Activated CD4-positive, alpha-beta memory T cell treated with anti-CD3 and anti-CD28 coated beads for 36 hours (primary cell): ENCODE measurements around the gene BHLHE23. TPM values are rescaled to one million over a fixed set of nuclear protein-coding genes. Genes with fewer than 3 reads are reported as not detected.
"Not testable (repeated sequence)": the region's sequence is repeated elsewhere in the genome, so short reads cannot be mapped to it uniquely, and the experiment has no call there.

ENCODE experiments used
- CTCF ChIA-PET: fragments of 350-600 bp; sonication (Branson Sonifier 250); formaldehyde crosslinking; loops from one replicate; lab custom pipeline; 2021; ENCODE audit warnings: antibody characterized with exemption, inconsistent platforms; lab: Charles Lee
- POLR2A ChIA-PET: fragments of 350-600 bp; sonication (Branson Sonifier 250); formaldehyde crosslinking; loops from one replicate; lab custom pipeline; 2021; ENCODE audit warnings: antibody characterized with exemption; lab: Charles Lee
- DNase-seq: peaks from one replicate; pipeline ENCODE4 v3.0.0-alpha.2; 2020
- H3K27ac Mint-ChIP-seq: one replicate; pipeline ENCODE4 v1.8.0; 2021; ENCODE audit warnings: mixed read lengths
- H3K27me3 Mint-ChIP-seq: one replicate; pipeline ENCODE4 v1.8.0; 2021; ENCODE audit warnings: mixed read lengths
- H3K36me3 Mint-ChIP-seq: one replicate; pipeline ENCODE4 v1.8.0; 2021; ENCODE audit warnings: mixed read lengths
- H3K4me1 Mint-ChIP-seq: one replicate; pipeline ENCODE4 v1.8.0; 2021; ENCODE audit warnings: low read depth, mixed read lengths
- H3K4me3 Mint-ChIP-seq: one replicate; pipeline ENCODE4 v1.8.0; 2021; ENCODE audit warnings: mild to moderate bottlenecking, mixed read lengths
- H3K9me3 Mint-ChIP-seq: one replicate; pipeline ENCODE4 v1.8.0; 2021; ENCODE audit warnings: mixed read lengths
- intact Hi-C: fragments of 100-400 bp; cut with micrococcal nuclease; formaldehyde crosslinking; loops from one replicate; pipeline ENCODE4 v1.15.1; 2023
- total RNA-seq, 2 experiments: library from RNA; stranded (reverse); gene quantifications; one replicate each; pipeline ENCODE4 v1.2.3, GENCODE V29; 2021

The BHLHE23 gene
- total RNA-seq, 2 experiments from 2014 or later = not detected

DNA sequence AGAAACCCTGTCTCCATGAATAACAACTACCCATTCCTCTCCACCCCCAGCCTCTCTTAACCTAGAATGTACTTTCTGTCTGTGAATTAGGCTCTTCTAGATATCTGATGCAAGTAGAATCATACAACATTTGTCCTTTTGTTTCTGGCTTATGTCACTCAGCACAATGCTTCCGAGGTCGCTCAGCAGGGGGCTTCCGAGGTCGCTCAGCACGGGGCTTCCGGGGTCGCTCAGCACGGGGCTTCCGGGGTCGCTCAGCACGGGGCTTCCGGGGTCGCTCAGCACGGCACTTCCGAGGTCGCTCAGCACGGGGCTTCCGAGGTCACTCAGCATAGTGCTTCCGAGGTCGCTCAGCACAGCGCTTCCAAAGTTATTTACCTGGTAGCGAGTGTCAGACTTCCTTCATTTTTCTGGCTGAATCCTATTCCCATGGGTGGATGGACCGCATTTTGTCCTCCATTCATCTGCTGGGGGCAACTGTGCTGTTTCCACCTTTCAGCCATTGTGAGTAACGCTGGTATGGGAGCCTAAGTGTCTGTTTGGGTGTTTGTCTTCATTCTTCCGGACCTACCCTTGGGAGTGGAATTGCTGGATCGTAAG lies 31.0 kb upstream of the BHLHE23 start:
- ChIA-PET POLR2A (no interaction called here), CTCF (no interaction called here)
- H3K36me3 Mint-ChIP-seq = no peaks in the 10 kb centered on the region
- no peak overlapping the region for H3K4me3 Mint-ChIP-seq
- intact Hi-C loops = no loop called here
- H3K27ac Mint-ChIP-seq = no peak overlapping the region
- peaks cover 43% of the 10 kb centered on the region for H3K27me3 Mint-ChIP-seq
- H3K9me3 Mint-ChIP-seq = no peaks in the 10 kb centered on the region
- peaks cover 6% of the 10 kb centered on the region for H3K4me1 Mint-ChIP-seq
- no peak for DNase-seq

- Mint-ChIP-seq H3K4me1 (peaks cover 7% of the 10 kb centered on the region), H3K4me3 (no peak overlapping the region), H3K27ac (no peak overlapping the region), H3K27me3 (peaks cover 46% of the 10 kb centered on the region), H3K9me3 (no peaks in the 10 kb centered on the region), H3K36me3 (no peaks in the 10 kb centered on the region)
- intact Hi-C loops = no loop called here
- ChIA-PET CTCF (no interaction called here), POLR2A (no interaction called here)
- DNase-seq = no peak
Measured at GRCh38 chr20:63036291-63036690, 29.5 kb upstream of the BHLHE23 start.

DNA sequence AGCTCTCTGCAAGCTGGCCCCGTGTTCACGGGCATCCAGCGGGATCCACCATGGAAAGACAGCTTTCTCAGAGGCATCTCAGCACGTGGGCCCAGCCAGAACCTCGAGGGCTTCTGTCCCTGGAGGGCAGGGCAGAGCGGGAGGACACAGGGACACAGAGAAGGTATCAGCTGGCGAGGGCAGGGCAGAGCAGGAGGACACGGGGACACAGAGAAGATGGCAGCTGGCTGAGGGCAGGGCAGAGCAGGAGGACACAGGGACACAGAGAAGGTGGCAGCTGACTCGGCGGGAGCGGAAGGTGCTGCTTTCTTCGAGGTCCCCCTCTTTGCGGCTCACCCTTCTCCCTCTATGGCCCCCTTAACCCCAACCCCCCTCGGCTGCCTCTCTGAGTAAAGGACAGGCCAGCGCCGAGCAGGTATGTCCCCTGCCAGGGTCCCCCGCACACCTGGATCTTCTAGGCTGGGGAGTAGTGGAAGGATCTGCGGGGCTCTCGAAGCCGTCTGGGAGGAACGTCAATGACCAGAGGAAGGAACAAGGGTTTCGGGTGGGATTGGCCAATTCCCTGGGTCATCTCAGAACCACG lies 28.9 kb upstream of the BHLHE23 start:
- Mint-ChIP-seq H3K27me3 (peaks cover 44% of the 10 kb centered on the region), H3K9me3 (no peaks in the 10 kb centered on the region), H3K4me1 (peaks cover 7% of the 10 kb centered on the region), H3K27ac (no peak overlapping the region), H3K36me3 (no peaks in the 10 kb centered on the region), H3K4me3 (no peak overlapping the region)
- no peak for DNase-seq
- POLR2A ChIA-PET = no interaction called here
- intact Hi-C loops = no loop called here
- CTCF ChIA-PET = no interaction called here

- DNase-seq, H3K4me3 Mint-ChIP-seq, H3K27ac Mint-ChIP-seq, H3K36me3 Mint-ChIP-seq, CTCF ChIA-PET, H3K4me1 Mint-ChIP-seq, H3K9me3 Mint-ChIP-seq, POLR2A ChIA-PET, intact Hi-C loops: not testable (repeated sequence)
- H3K27me3 Mint-ChIP-seq = peaks cover 38% of the 10 kb centered on the region
Measured at GRCh38 chr20:63034710-63035602, 28.2 kb upstream of the BHLHE23 start.

- POLR2A ChIA-PET = no interaction called here
- H3K4me1 Mint-ChIP-seq = peaks cover 12% of the 10 kb centered on the region
- H3K9me3 Mint-ChIP-seq = no peaks in the 10 kb centered on the region
- no peak overlapping the region for H3K4me3 Mint-ChIP-seq
- intact Hi-C loops = no loop called here
- H3K27me3 Mint-ChIP-seq = peaks cover 35% of the 10 kb centered on the region
- DNase-seq = no peak
- no peak overlapping the region for H3K27ac Mint-ChIP-seq
- no peaks in the 10 kb centered on the region for H3K36me3 Mint-ChIP-seq
- CTCF ChIA-PET = no interaction called here
Measured at GRCh38 chr20:63033794-63034709, 27.3 kb upstream of the BHLHE23 start.

DNA sequence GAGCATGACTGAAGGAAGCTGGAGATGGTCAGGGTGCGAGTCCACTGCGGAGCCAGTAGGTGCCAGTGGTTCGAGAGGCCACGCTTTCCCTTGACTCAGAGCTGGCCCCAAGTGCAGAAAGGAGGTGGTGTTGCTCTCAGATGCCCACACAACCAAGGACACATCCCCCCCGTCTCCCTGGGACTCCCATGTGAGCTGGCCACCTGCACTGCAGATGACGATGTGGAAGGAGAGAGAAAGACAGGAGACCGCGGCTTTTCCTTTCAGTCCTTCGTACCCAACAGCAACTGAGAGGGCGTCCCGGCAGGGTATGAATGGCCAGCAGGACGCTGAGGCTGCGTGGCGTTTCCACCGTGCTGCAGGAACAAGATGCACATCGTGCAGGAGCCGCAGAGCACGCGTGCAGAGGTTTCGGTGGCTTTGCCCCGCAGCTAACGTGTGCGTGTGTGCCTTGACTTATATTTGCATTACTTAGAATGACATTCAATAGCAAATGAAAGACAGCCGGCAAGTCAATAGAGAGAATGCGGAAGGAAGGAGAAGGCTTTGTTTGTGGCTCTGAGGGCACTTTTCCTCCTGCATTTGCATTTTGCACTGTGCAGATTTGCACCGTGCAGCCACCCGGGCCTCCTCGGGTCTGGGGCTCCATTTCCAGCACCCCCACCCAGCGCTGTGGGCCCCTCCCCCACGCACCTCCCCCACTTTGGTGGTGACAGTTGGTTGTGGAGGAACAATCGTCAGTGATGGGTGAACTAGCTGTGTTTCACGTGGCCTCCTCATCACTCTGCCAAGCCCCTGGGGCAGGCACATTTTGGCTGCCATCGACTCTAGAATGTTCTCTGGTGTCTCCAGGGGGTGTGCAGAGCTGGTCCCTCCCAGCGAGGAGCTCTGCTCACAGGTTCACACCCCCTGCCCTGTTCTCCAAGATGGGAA lies 26.4 kb upstream of the BHLHE23 start:
- POLR2A ChIA-PET = no interaction called here
- DNase-seq = no peak
- Mint-ChIP-seq H3K36me3 (no peaks in the 10 kb centered on the region), H3K4me1 (peaks cover 14% of the 10 kb centered on the region), H3K27me3 (peaks cover 37% of the 10 kb centered on the region), H3K27ac (no peak overlapping the region), H3K9me3 (no peaks in the 10 kb centered on the region), H3K4me3 (no peak overlapping the region)
- CTCF ChIA-PET = no interaction called here
- intact Hi-C loops = no loop called here

DNA sequence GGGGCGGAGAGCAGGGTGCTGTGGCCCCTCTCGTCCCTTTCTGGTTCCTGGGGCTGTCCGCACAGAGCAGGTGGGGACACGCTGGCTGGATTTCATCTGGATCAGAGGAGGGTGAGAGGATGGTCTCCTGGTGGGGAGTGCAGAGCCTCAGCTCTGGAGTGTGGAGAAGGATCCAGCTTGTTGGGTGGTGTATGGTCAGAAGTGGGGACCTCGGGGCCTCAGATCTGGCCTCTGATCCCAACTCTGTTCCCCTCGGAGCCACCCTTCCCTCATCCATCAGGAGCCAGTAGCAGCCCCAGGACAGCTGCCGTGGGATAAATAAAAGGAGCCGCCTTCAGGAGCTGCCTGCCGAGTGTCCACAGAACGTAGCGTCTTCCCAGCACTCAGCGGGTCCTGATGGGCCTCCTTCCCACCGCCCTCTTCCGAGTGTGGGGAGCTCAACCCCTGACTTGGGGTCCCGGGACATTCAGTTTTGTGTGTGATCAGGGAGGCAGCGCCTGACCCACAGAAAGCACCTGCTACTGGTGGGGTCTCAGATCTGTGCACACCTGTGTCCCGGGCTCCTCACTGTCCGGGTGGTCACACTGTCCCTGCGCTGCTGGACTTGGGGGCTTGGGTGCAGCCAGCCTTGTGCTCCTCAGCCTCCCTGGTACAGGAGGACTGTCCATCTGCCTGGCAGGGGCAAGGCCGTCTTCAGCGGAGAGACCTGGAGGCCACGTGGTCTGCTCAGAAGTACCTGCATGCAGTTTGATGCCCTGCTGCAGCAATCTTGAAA lies 25.4 kb upstream of the BHLHE23 start:
- POLR2A ChIA-PET = no interaction called here
- H3K4me3 Mint-ChIP-seq = no peak overlapping the region
- intact Hi-C loops = no loop called here

DNA sequence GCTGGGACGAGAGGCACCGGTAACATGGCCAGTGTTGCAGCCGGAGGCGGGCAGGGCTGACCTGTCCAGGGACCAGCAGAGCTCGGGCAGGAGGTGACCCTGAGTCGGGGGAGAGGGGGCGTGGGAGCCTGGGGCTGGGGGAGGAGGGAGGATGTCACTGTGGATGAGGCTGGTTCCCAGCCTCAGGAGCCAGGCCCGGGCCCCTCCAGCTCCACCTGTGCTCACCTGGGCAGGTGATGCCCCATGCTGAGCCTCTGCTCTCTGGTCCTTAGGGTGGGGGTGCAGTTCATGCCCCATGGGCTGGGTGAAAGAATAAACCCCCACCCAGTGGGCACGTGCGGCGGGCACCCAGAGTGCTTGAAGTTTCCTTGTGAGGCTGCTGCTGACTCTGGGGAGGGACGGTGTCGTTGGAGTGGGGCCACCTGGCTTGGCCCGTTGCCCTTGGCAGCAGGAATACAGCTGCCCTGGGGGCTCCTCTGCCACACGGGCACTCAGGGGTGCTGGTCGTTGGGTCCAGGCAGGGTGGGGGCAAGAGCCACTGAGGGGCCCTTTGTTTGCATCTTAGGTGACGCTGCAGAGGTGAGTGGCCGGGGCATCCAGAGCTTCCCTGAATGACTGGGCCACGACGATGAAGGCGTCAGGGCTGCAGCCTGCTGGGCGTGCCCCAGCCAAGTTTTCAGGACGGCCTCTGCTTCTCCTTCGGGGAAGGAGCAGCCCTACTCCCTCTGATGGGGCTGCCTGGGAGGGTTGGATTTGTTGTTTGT lies 24.7 kb upstream of the BHLHE23 start:
- ChIA-PET POLR2A (no interaction called here), CTCF (no interaction called here)
- no peak for DNase-seq
- Mint-ChIP-seq H3K27me3 (peaks cover 34% of the 10 kb centered on the region), H3K36me3 (no peaks in the 10 kb centered on the region), H3K4me1 (peaks cover 15% of the 10 kb centered on the region), H3K27ac (no peak overlapping the region), H3K9me3 (no peaks in the 10 kb centered on the region), H3K4me3 (no peak overlapping the region)
- intact Hi-C loops = no loop called here

More for the DNA sequence above, 25.4 kb upstream of the BHLHE23 start:
- H3K9me3 Mint-ChIP-seq = no peaks in the 10 kb centered on the region
- H3K27me3 Mint-ChIP-seq = peaks cover 37% of the 10 kb centered on the region
- no peak for DNase-seq
- H3K4me1 Mint-ChIP-seq = peaks cover 15% of the 10 kb centered on the region
- H3K36me3 Mint-ChIP-seq = no peaks in the 10 kb centered on the region
- CTCF ChIA-PET = no interaction called here
- H3K27ac Mint-ChIP-seq = no peak overlapping the region

- Mint-ChIP-seq H3K9me3 (no peaks in the 10 kb centered on the region), H3K36me3 (no peaks in the 10 kb centered on the region), H3K4me1 (peaks cover 20% of the 10 kb centered on the region), H3K4me3 (no peak overlapping the region), H3K27ac (no peak overlapping the region), H3K27me3 (peaks cover 34% of the 10 kb centered on the region)
- peak; percentile 30 for DNase-seq
- CTCF ChIA-PET = no interaction called here
- POLR2A ChIA-PET = no interaction called here
- intact Hi-C loops = no loop called here
Measured at GRCh38 chr20:63029358-63030121, 22.8 kb upstream of the BHLHE23 start.
